Measurements from ENCODE around the gene NCK2. TPM values are rescaled to one million over a fixed set of nuclear protein-coding genes. Genes with fewer than 3 reads are reported as not detected.

Gene NCK2
- total RNA-seq, 1 donor from 2014 or later = 46.6 TPM

DNA sequence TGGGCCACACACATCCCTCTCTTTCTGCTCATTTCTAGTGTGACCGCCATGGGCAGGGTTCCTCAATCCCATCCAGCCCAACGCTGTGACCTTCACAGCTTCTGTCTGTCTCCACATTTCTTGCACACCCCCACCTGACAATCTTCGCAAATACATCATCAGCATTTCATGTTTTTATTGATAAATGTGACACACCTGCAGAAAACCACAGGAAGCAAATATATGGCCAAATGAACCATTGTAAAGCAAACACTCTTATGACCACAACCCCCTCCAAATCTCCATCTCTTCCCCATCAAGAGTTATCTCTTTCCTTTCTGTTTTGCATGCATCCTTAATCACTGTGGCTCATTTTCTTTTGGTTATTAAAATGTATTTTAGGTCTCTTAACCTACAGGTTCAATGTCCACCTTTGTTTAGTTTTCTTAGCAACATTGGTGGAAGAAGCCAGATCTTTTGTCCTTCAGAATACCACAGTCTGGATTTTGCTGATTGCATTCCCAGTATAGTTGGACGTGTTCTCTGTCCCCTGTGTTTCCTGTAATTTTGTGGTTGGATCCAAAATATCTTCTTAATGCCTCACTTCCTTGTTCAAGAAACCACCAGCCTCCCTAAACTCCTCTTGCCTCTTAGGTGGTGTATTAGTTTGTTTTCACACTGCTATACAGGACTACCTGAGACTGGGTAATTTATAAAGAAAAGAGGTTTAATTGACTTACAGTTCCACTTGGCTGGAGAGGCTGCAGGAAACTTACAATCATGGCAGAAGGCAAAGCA, 9.8 kb upstream of the NCK2 start:
- peak; percentile 39 for DNase-seq (ENCODE audit: low read depth)

DNA sequence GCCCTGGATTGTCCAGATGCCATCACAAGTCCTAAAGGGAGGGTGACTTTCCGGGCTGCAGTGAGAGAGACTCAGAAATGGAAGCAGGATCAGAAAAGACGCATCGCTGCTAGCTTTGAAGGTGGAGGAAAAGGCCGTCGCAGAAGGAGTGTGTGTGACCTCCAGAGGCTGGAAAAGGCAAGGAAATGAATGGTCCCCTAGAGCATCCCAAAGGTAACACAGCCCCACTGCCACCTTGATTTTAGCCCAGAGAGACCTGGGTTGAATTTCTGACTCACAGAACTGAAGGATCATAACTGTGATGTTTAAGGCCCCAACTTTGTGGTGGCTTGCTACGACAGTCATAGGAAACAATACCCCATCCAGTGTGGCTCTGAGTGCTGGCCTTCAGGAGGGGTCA, 8.6 kb upstream of the NCK2 start:
- no peak for DNase-seq (ENCODE audit: low read depth)

DNA sequence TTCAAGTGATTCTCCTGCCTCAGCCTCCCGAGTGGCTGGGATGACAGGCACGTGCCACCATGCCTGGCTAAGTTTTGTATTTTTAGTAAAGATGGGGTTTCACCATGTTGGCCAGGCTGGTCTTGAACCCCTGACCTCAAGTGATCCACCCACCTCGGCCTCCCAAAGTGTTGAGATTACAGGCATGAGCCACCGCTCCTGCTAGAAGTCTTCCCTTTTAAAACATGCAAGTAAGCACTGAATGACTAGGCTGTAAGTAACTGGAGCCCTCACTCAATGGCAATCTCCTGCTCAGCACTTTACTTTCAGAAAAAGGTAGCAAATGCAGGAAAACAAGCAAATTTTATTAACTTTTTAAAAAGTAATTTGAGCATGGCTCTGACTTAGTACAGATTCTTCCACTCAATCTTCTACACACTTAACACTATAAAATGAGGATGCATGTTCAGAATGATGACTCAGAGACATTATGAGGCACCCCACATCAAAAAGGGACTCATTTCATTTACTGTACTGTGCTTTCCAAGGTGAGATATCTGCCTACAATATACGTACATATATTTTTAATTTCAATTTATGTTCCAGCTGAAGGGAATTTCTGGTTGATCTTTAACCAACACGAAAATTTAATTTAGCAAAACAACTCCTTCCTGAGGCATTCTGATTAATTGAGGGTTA, 6.6 kb upstream of the NCK2 start:
- DNase-seq (ENCODE audit: low read depth) = no peak

DNA sequence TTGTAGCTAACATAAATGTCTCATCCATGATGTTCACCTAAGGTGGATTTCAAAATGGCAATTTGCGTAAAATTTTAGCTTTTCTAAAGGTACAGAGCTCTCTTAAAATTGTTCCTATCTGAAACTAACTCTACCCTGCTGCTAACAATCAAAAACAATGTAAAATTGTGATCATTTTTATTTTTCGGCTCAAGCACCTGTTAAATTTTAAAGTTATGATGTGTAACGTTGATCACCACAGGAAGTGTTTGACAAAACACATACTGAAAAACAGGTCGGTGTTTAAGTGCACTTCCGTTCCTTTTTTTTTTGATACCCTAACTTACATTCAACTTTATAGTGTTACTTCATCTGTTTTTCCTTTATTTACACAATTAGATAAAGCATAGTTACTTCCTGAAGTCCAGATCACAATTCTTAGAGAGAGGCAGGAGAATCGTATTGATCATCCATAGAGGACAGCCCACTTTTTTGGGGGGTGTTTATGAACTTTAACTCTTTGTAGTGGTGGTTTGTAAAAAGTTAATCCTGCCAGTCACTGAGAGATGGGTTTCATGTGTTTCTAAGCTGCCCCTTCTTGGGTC, 6.0 kb upstream of the NCK2 start:
- no peak for DNase-seq (ENCODE audit: low read depth)

DNA sequence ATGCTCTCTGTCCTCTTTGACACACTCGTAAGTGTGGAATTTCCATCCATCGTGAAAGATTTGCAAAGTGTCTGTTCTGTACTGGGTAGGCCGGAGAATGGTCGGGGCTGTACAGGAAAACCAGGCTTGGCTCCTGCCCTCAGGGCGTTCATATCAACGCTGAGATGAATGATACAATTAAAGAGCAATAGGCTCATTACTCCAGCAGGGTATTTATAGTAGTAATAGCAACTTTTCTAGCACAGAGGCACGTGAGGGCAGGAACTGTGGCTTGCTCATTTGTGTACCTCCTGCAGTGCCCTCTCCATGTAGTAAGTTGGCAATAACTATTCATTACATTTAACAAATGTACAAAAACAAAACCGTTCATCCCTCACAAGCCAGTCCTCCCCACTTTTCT, 5.3 kb upstream of the NCK2 start:
- DNase-seq (ENCODE audit: low read depth) = no peak

DNA sequence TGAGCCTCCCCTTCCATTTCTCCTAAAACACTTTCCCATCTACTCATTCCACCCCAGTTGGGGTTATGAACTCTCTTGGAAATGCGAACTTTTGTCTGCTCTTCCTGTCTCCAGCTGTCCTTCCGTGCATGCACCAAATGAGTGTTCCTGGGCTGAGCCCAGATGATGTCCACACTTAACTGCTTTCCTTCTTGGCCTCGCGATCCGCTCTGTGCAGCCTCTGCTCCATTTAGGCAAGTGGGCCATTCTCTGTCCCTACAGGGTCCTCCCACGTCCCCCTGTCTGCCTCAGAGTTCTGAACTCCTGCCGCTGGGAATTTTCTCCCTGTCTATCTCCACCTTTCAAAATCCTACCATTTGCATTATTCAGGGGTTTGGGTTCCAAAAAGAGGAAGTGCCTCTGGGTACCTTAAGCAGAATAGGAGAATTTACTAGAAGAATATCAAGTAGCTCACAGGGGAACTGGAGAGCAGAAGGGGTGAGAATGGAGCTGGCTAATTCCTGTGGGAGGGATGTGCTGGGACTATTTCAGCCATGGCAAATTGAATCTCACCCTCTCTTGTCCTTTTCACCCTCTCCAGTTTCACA, 4.7 kb upstream of the NCK2 start:
- DNase-seq (ENCODE audit: low read depth) = no peak

DNA sequence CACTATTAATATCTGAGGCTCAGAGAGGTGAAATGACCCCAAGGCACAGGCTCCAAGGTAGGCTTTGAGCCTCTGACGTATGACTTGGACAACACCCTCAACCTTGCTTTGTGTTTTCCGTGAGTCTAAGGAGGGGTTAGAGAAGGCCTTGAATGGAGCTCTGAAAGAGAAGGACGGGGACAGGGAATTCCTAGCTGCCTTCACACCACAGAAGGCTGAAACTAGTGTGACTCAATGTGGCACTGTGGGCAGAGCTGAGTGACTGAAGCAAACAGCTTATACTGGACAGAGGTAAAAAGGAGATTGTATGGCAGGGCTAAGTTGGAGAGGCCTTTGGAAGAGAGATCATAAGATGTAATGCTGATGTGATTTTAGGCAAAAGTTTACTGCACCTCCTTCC, 3.5 kb upstream of the NCK2 start:
- peak; percentile 45 for DNase-seq (ENCODE audit: low read depth)

DNA sequence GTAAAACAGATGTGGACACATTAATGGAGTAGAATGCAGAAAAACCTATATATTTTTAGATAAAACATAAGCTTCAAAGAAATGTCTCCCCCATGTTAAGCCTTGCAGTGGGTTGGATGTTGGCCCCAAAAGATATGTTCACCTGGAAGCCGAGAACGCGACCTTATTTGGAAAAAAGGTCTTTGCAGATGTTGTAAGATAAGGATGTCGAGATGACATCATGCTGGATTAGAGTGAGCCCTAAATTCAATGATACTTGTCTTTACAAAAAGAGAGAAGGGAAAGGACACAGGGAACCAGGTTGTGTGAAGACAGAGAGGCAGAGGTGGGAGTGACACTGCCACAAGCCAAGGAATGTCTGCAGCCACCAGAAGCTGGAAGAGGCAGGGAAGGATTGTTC, 3.1 kb upstream of the NCK2 start:
- no peak for DNase-seq (ENCODE audit: low read depth)

DNA sequence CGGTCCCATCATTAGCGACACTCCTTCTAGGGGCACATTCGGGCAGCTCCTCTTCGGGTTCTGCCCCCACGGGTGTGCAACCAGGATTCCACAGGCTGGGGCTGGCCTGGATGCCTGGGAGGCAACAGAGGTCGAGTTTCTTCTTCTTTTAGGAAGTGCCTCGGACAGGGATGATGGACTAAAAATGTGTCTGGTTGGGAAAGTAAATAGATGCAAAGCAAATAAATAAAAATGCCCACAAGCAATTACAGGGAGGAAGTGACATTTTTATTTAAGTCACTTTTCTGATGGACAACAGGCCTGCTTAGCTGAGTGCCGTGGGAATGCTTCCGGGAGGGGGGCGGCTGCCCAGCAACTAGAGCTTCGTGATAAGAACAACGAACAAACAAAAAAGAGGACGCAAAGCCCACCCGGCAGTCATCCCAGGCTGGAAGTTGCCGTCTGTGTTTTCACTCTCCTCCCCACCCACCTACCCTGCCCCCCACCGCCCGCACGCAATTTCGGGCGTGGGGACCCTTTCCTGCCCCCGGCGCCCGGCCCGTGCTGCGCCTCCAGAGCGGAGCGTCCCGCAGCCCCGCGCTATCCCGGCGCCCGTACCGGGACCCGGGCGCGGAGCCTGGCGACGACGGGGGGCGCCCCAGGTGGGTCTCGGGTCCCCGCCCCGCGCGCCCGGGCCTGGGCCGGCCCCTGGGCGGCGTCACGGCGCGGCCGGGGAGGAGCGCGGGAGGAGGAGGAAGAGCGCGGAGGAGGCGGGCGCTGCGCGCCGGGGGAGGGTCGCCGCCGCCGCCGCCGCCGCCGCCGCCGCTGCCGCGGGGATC, 412 bp upstream of the NCK2 start:
- peak; percentile 65 for DNase-seq (ENCODE audit: low read depth)

DNA sequence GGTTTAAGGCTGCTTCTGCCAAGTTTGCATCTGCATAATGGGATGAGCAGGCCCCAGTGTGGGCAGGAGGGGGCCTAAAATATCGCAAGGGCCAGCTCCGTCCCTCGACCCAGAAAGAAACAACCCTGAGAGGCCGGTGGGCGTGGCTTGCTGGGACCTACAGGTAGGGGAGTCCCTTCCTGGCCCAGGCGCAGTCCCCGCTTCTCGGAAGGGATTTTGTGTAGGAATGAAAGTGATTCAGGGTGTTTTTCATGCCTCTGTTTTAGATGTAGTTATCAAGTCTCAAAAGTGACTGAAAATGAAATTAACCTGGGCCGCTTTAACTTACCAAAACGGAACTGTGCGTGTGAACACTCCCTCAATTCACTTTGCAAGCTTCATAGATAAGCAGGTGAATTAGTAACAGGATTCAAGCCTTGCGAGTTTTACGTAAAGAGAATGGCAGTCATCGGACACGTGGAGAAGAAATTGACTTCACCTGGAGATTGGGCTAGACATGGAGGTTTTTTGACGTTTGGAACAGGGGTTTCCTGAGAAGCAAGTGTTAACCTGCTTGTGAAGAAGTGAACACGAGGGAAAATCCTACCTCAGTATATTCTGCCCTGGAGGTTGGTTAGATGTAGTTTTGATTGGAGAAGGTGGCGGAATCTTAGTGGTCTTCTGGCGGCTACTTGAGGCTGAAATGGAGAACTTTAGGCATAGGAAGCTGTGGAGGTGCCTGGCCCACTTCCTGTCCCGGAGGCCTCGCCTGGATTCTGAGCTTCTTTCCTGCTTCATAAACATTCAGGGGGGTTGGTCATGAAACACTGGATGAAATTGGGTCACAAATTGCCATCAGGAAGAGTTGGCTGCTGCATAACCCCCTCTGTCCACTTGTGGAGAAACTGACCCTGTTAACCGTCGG, 1.7 kb downstream of the NCK2 start:
- DNase-seq (ENCODE audit: low read depth) = no peak

DNA sequence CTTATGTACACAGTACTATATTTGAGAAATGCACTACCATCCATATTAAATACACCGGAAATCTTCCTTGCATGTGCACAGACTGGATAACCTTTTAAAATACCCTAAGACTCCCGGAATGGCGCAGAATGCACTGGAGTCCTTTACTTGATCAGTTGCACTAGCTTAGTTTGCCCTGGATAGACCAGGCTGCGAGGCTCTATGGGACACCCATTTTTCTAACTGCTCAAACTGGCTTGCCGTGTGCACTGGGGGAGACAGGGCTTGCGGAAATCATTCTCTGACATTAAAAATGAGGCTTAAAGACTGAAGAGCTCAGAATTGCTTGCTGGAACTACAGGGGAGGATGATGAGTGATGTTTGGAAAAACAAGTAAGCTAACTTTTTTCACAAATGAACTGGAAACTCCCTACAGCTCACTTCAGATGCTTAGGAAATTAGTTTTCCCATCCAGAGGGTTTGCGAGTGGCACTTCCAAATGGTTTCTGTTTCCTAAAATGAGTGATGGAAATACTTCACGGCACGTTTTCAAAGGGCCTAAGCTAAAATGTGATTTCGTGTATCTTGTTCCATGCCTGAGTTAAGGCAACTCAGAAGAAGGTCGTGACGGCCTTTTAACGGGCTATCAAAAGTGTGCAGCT, 2.7 kb downstream of the NCK2 start:
- no peak for DNase-seq (ENCODE audit: low read depth)

DNA sequence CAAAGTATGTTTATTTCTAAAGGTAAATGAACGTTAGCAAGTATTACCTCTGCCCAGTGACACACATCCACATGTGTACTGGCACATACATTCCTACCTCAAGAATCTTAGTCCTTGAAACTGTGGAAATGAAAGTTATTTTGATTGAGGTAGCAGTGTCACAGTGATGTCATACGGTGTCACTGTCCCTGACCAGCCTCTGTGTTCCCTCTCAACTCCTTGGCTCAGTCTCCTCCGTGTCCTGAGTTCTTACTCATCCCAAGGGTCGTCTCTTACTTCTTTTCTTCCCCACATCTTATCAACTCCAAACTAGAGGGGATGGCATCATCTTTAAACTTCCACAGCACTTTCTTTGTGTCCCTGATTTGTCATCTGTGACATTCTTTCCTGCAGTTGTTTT, 3.3 kb downstream of the NCK2 start:
- no peak for DNase-seq (ENCODE audit: low read depth)

DNA sequence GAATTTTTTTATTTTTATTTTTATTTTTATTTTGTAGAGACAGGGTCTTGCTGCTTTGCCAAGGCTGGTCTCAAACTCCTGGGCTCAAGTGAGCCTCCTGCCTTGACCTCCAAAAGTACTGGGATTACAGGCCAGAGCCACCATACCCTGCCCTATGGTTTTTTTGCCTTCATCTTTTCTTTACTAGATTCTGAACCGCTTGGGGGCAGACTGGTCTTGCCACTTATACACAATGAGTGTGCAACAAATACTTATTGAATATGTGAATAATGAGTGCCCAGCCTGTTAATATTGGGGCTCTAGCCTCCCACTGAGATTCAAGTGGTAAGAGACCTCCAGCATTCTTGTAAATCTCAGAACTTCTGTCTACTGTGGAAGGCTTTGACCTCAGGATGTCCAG, 3.9 kb downstream of the NCK2 start:
- no peak for DNase-seq (ENCODE audit: low read depth)

DNA sequence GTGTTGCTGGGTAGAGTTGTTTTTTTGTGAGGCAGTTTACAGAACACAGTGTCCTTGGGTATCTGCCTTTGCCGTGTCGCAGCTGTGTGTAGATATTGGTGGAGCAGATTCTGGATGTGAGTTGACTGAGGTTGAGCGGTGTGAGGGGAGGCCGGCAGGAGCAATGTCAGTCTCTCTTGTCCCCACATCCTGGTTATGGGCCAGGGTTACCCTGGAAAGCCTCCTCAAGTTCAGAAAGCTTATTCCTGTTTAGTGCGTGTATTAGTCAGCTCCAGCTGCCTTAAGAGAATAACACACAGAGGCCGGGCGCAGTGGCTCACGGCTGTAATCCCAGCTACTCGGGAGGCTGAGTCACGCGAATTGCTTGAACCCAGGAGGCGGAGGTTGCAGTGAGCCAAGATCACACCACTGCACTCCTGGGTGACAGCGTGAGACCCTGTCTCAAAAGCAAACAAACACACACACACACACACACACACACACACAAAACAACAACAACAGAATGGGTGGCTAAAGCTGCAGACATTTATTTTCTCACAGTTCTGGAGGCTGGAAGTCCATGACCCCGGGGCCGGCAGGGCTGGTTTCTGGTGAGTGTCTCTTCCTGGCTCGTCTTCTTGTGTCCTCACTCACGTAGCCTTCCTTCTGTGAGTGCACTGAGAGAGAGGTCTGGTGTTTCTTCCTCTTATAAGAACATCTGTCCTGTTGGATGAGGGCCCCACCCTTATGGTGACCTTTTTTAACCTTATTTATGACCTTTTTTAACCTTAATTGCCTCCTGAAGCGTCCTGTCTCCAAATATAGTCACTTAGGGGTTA, 5.1 kb downstream of the NCK2 start:
- peak; percentile 30 for DNase-seq (ENCODE audit: low read depth)

DNA sequence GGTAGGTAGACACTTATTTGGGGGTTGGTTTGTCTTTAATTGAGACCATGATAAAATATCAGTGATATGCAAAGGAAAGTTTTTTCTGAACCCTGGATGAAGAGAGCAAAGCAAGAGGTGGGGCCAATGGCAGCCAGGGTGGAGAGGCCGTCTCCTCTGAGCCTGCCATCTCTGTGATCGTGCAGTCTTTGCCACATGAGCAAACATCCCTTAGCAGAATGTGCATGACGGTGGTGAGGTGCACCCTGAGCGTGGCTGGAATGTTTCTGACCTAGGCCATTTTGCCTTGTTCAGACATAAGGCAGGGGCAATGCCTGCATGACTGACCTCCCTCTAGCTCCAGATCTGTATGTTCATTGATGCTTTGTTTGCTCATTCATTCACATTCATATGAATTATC, 6.0 kb downstream of the NCK2 start:
- no peak for DNase-seq (ENCODE audit: low read depth)

DNA sequence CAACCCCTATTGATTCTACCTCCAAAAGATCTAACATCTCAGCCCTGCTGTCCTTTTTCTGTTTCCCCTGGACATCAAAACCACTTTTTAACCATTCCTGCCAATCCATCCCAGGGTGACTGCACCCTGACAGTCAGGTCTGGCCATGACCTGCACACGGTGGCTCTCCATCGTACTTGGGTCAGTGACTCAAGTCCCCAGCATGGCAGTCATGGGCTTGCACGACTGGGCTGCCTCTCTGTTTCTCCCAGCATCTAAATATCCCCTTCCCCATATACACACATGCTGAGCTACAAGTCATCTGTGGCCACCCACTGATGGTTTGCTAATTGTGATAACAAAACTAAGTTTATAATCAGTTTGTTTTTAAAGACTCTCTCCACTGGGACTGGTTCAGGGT, 6.6 kb downstream of the NCK2 start:
- no peak for DNase-seq (ENCODE audit: low read depth)

DNA sequence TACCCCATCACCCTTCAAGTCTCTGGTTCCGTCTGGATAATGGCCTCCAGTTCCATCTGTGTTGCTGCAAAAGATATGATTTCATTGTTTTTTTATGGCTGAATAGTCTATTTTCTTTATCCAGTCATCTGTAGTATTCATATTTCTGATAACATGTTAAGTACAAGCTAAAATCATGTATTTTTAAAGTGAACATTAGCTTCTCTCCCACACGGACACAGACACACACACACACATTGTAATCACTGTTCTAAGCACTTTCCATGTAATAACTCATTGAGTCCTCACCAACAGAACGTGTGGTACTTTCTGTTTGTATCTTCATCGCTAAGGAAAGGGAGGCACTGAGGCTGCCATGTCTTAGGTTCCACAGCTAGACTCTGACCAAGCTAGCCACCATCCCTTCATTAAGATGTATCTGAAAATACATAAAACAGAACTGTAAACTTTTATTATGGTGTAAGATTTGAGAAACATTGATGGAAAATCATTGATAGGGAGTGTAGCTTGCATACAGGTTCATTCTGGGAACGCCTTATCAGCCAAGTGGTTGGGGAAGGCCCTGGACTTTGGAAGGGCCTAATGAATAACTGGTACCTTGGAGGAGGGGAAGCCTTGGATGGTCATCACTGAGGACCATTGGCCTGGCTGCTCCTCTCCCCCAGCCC, 8.1 kb downstream of the NCK2 start:
- DNase-seq (ENCODE audit: low read depth) = no peak

DNA sequence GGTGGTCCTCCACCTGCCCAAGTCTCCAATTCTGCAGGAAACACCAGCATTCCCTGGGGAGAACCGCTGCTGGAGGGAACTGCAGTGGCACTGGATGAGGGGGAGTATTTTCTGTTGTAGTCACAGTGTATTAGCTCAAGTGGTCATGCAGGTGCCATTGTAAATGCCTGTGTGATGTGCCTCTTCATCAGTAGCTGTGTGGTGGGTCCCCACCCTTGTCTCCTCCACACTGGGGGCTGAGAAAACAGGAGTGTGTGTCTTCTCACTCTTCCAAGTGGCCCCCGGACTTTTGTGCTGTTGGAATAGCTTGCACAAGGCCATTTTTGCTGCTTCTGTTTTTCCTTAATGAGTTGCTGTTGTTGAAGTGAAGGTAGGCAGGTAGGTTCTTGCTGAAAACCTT, 8.7 kb downstream of the NCK2 start:
- no peak for DNase-seq (ENCODE audit: low read depth)

Data from myocyte (in vitro differentiated cells).